GM19035 (cell line): ENCODE data around the gene ANKDD1B.
"Not testable (repeated sequence)": the region's sequence is repeated elsewhere in the genome, so short reads cannot be mapped to it uniquely, and the experiment has no call there.

Source experiments
- ATAC-seq: cut with Tn5 transposase; IDR thresholded peaks from one replicate; pipeline ENCODE4 v1.9.1; 2021; ENCODE audit not compliant: unreplicated experiment

Gene ANKDD1B

GRCh38 chr5:75611311-75612225, at the start of gene ANKDD1B:
Gene ANKDD1B, plus strand, starts transcription at chr5:75611453. Its CDS starts 182 bp downstream, at chr5:75611635.
- ATAC-seq, result no peak

GRCh38 chr5:75565991-75566709, 45.1 kb upstream of the ANKDD1B start:
- not testable (repeated sequence) for ATAC-seq

DNA sequence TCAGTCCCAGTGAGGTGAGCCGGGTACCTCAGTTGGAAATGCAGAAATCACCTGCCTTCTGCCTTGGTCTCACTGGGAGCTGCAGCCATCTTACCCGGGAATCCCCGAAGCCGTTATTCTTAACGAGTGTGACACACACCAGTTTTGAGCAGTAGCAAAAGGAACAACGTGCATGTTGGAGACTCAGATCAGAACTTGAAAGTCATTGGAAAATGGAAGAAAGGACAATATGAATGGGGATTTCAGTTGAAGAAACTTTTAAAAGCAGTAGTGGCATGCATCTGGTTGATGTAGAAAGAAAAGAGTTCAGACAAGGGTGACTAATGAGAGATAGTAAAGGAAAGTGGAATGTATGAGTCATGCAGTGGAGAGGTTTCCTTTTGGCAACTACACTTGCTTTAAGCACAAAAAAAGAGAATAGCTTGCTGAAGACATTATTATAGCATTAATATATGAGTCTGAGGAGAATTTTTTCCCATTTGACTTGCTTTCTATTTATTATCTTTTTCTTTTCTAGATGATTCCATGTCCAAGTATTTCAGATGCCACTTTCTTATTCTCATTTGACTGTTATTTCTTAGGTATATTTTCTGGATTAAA, 44.4 kb upstream of the ANKDD1B start:
- ATAC-seq, result peak; percentile 78

GRCh38 chr5:75567710-75568109, 43.5 kb upstream of the ANKDD1B start:
- ATAC-seq, result no peak

GRCh38 chr5:75568202-75568601, 43.1 kb upstream of the ANKDD1B start:
- ATAC-seq, result no peak

DNA sequence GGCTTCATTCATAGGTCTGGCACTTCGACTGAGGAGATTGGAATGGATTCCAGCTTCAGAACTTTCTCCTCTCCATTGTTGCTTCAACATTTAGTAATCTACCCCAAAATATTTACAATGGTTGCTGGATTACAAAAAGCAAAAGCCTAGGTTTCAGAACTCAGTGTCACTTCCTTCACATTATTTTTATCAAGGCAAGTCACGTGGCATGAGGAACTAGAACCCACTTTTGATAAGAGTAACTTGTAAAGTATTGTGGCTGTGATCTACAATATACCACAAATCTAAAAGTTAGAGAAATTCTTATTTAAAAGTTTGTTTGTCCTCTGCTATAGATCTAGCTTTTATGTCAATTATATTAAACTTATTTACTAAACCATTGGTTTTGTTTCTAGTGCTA, 39.7 kb upstream of the ANKDD1B start:
- ATAC-seq, result no peak

- ATAC-seq, result no peak
Observed at GRCh38 chr5:75574791-75575190, 36.5 kb upstream of the ANKDD1B start.

- ATAC-seq, result not testable (repeated sequence)
Observed at GRCh38 chr5:75578280-75578679, 33.0 kb upstream of the ANKDD1B start.

DNA sequence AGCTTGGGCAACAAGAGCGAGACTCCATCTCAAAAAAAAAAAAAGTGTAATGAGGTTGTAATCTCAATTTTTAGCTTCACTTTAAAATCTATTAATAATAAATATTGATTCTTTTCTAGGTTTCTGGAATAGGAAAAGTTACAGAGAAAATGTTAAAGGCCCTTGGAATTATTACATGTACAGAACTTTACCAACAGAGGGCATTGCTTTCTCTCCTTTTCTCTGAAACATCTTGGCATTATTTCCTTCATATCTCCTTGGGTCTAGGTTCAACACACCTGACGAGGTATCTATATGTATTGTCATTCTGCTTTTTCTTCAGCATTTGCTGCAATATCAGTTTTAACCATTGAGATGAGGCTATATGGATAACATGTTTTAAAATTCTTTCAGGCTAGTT, 26.6 kb upstream of the ANKDD1B start:
- ATAC-seq, result no peak

DNA sequence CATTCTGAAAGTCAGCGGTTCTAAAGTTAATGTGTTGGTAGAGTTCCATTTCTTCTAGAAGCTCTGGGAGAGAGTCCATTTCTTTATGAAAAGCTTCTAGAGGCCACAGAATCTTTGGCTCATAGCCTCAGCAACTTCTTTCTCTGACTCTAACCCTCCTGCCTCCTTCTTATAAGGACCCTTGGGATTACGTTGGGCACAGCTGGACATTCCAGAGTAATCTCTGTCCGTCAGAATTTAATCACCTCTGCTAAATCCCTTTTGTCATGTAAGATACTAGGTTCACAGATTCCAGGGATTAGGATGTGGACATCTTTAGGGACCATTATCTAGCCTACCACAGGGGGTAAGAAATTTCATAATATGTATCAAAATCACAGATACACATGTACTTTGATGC, 22.6 kb upstream of the ANKDD1B start:
- ATAC-seq, result no peak

- no peak for ATAC-seq
Observed at GRCh38 chr5:75600535-75600934, 10.7 kb upstream of the ANKDD1B start.

GRCh38 chr5:75601567-75601966, 9.7 kb upstream of the ANKDD1B start:
- ATAC-seq, result no peak

DNA sequence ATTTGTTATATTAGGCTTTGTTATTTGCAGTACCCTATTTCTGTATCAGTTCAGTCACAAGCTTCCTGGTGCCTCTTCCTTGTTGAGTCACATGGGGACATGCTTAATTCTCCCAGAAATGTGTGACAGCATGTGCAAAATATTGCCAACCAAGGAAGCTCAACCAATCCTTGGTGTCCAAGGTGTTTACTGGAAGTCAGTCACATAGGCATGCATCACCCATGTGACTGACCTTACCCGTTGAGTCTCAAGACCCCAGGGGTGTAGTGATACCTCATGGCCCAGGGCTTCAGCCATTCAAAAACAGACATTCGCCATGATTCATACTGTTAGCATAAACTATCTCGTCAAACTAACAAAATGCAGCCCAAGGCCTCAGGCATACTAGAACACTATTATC, 9.3 kb upstream of the ANKDD1B start:
- no peak for ATAC-seq

DNA sequence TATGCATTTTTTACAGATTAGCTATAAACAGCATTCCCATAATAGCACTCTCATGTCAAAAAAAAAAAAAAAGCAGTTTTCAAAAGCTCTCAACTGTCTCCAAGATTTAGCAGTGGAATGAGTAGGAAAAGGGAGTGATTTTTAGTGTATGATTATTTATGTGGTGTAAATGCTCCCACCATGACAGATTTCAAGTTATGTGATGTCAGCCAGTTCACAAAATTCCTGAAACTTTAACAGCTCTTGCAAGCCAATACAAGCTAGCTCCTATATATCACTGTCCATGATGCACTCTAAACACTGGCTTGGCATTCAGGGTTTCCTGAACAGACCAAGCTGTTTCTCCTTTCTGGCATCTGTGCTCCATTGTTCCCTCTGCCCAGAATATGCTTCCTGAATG, 7.9 kb upstream of the ANKDD1B start:
- ATAC-seq, result no peak

- no peak for ATAC-seq
Observed at GRCh38 chr5:75603821-75604220, 7.4 kb upstream of the ANKDD1B start.

DNA sequence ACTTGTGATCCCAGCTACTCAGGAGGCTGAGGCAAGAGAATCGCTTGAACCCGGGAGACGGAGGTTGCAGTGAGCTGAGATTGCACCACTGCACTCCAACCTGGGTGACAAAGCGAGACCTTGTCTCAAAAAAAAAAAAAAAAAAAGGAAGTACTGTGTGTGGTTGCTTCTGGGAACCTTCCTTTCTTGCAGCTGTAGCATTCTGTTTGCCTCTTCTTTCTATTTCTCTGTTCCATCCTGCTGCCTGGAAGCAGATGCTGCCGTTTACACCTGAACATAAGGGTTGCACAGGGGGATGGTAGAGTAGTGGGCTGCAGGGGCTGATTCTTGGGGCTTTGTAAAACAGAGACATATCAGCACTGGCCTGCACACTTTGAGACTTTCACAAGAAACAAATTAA, 3.9 kb upstream of the ANKDD1B start:
- not testable (repeated sequence) for ATAC-seq

DNA sequence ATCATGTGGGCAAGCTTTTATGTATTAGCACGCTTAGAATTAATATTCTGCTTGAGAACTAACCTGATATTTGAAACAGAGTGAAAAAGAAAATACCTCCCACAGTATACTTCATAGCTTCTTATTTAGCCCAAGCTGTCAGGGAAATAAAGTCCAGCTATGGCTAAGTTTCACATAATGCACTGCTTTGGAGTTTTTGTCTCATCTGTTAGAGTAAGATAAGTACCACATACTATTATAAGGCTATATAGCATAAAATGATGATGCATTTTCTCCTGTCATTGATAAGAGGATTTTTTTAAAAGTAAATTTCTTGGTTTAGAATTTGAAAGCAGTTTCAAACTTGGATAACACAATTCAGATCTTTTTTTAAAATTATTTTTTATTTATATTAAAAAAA, 2.4 kb upstream of the ANKDD1B start:
- no peak for ATAC-seq

DNA sequence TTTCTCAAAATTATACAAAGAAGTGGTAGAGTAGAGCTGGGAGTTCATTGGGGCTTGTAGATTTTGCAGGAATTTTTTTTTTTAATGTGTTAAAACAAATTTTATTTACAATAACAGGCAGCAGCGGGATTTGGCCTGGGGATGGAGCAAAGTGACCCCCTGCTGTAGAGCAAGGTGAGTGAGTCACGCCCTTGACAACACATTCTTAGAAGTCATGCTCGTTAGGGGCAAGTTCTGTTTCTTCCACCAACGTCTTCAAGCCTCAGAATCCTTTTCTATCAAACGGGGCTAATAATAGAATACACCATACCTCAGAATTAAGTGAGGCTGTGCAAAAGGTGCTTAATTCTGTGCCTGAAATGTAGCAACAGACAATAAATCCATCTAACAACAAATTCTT, 1.1 kb upstream of the ANKDD1B start:
- ATAC-seq, result no peak

GRCh38 chr5:75610859-75611310, 368 bp upstream of the ANKDD1B start:
- ATAC-seq, result not testable (repeated sequence)

DNA sequence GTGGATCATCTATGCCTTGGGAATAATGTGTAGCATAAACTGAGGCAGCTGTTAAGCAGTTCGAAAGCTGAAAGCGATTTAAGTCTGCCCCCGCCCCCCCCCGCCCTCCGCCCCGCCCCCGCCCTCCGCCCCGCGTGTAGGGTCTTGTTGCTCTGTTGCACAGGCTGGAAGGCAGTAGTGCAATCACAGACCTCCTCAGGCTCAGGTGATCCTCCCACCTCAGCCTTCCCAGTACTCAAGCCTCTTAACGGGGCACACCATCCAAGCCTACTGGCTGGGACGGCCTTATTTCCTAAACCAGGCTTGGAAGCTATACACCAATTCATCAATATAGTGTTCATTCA, 945 bp downstream of the ANKDD1B start:
- no peak for ATAC-seq

DNA sequence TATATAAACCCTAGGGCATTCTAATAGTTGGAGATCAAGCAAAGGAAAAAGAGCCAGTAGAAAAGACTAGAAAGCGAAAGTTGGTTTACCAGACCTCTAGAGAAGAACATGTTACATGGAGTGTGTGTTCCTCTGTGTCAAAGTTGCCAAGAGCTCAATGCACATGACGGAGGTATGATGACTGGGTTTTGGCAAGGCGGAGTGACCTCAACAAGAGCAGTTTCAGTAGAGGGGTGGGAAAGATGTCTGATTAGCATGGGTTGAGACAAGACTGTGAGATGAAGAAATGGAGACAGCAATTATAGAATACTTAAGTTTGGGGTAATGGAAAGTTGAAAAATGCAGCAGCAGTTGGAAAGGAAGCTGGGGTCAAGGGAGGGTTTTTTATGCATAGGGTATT, 1.6 kb downstream of the ANKDD1B start:
- ATAC-seq, result no peak

- ATAC-seq, result no peak
Observed at GRCh38 chr5:75614176-75614575, 2.9 kb downstream of the ANKDD1B start.
